Ovary (tissue), 3 donors: Measurements from ENCODE around the gene MDFI.

Source experiments
- CTCF ChIP-seq, 3 donors: fragments of 450-650 bp in 2 of 3; fragments of 200-600 bp in 1 of 3; IDR thresholded peaks; one replicate each; pipeline versions ENCODE4 v1.5.1 to v1.8.0; 2016 to 2022; ENCODE audit warnings: antibody characterized with exemption in 3 of 3, mild to moderate bottlenecking in 1 of 3
- POLR2A ChIP-seq: fragments of 450-650 bp; IDR thresholded peaks from one replicate; pipeline ENCODE4 v1.6.1; 2017; ENCODE audit warnings: antibody characterized with exemption, mild to moderate bottlenecking, moderate library complexity
- donor health status: DM: no; HTN: no; CAD: no.

- no peak for TF ChIP-seq CTCF (IDR thresholded peaks at IDR 0.05)
- no peak for TF ChIP-seq POLR2A
Measured at GRCh38 chr6:41684311-41685180, 46.3 kb downstream of the MDFI start.
